ENCODE measurements around the gene TAF5. TPM values are rescaled to one million over a fixed set of nuclear protein-coding genes. Genes with fewer than 3 reads are reported as not detected.

Gene TAF5
- 3.9 and 4.8 TPM in 2 replicates for total RNA-seq

DNA sequence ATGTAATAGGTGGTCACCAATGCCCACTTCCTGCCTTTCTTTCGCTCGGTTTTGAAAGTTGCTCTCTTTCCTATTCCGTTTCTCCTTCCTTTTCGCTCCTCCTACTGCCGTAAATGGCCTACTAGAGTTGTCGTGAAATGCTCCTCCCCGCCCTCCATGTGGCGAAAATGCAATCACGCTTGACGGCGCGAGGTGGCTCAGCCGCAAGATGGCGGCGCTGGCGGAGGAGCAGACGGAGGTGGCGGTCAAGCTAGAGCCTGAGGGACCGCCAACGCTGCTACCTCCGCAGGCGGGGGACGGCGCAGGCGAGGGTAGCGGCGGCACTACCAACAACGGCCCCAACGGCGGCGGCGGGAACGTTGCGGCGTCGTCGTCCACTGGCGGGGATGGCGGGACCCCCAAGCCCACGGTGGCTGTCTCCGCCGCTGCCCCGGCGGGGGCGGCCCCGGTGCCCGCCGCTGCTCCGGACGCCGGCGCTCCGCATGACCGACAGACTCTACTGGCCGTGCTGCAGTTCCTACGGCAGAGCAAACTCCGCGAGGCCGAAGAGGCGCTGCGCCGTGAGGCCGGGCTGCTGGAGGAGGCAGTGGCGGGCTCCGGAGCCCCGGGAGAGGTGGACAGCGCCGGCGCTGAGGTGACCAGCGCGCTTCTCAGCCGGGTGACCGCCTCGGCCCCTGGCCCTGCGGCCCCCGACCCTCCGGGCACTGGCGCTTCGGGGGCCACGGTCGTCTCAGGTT, at the start of gene TAF5:
TSS of gene TAF5 (plus strand) at position 195 of the 737 bp plus-strand sequence. CDS start at position 209, 14 bp downstream.

DNA sequence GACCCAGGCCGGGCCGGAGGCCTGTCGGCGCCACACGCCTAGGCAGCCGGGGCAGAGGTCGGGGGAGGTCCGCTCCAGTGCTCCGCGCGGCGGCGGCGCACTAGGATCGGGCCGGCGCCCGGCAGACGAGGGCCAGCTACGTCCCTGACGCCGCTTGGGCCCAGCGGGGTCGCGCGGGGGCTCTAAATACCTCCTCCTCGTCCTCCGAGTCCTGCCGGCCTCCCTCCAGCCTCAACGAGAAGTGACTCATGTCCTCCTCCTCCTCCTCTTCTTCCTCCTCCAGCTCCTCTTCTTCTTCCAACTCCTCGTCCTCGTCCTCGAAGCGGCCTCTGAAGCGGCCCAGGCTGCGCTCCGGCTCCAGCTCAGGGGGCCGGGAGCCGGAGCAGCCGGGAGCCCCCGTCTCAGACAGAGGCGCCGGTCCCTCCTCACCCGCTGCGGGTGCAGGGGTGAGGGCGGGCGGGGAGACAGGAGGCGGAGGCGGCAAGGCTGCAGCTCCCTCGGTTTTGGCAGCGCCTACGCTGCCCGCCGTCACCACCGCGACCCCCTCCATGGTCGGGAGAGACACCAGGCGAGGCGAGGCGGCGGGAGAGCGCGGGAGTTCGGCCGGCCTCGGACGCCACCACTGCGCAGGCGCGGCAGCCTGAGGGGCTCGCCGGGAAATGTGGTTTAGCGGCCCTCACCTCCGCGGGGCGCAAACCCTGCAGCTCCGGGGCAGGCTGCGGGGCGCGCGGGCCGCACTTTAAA, 17.1 kb upstream of the TAF5 start, which contains the start of gene PCGF6:
TSS of gene PCGF6 (minus strand) at position 624 of the 744 bp plus-strand sequence. CDS start at position 550, 74 bp downstream.

DNA sequence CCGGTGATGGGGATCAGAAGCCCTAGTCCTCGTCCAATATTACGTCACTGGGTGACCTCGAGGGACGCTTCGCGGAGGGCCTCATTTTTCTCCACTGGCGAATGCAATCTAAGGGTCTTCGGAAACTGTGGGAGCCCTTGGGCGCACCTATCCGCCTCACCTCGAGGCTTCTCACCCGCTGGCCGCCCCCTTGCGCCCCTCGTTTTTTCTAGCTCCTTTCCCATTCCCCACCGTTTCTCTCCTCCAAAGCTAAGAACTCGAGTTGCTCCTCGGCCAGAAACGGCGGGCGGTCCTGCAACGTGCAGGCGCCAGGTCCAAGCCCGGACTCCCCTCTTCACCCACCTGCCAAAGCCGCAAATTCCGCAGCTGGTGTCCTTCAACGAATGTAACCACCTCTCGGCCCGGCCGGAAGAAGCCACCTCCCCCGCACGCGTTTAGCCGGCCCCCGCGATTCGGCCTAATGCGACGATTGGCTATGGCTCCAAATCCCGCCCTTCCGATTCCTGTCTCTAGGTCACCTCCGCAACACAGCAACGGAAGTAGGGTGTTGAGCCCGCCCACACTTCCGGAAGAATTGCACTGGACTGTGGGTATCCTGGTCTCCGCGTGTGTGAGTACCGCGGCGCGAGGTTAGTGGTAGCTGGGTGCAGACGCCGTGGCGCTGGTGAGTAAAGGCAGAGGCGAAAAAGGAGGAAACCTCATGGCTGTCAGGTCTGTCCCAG, 28.5 kb downstream of the TAF5 start, which contains the start of the genes ATP5MK and PDCD11:
TSS of gene ATP5MK (minus strand) at position 409 of the 722 bp plus-strand sequence. CDS start 4,018 bp downstream, outside the sequence.
TSS of gene PDCD11 (plus strand) at position 560 of the 722 bp plus-strand sequence. CDS start 1,801 bp downstream, outside the sequence.

Other genes with a start within 250 kb of the TAF5 start
- 48.7 and 70.2 TPM in 2 replicates for gene NT5C2, start 174.7 kb upstream of the TAF5 start, total RNA-seq
- gene RPEL1, start 122.1 kb upstream of the TAF5 start, total RNA-seq, result 0.09 TPM in 1 of 2 replicates, not detected in the other
- gene INA, start 90.8 kb upstream of the TAF5 start, total RNA-seq, result 0.30 and 2.5 TPM in 2 replicates
- gene PCGF6, start 16.8 kb upstream of the TAF5 start, total RNA-seq, result 8.9 and 10.2 TPM in 2 replicates
- 115 and 210 TPM in 2 replicates for gene ATP5MK, start 28.5 kb downstream of the TAF5 start, total RNA-seq
- 29.7 and 63.7 TPM in 2 replicates for gene PDCD11, start 28.6 kb downstream of the TAF5 start, total RNA-seq
- 9.2 and 12.1 TPM in 2 replicates for gene CALHM2, start 84.4 kb downstream of the TAF5 start, total RNA-seq
- gene CALHM1, start 90.9 kb downstream of the TAF5 start, total RNA-seq, result not detected in 2 replicates
- gene CALHM3, start 111.3 kb downstream of the TAF5 start, total RNA-seq, result not detected in 2 replicates
- gene NEURL1, start 125.7 kb downstream of the TAF5 start, total RNA-seq, result 0.18 and 0.59 TPM in 2 replicates

Data from smooth muscle cell of the umbilical artery (primary cell).